SW480 (cell line): ENCODE data around the gene PMIS2.

Source experiments
- DNase-seq: peaks from one replicate; pipeline ENCODE4 v3.0.0-alpha.2; 2016; ENCODE audit warnings: low spot score

Gene PMIS2

GRCh38 chr19:35629332-35629633, 43.3 kb downstream of the PMIS2 start:
- DNase-seq: no peak

- no peak for DNase-seq
Measured at GRCh38 chr19:35633727-35634440, 47.9 kb downstream of the PMIS2 start.

- DNase-seq: no peak
Measured at GRCh38 chr19:35636651-35637050, 50.7 kb downstream of the PMIS2 start.
